Activated naive CD4-positive, alpha-beta T cell treated with anti-CD3 and anti-CD28 coated beads, Interleukin-2, amount 50 U/mL, for 24 hours (primary cell): ENCODE results near the gene DHRSX.
"Not testable (repeated sequence)": the region's sequence is repeated elsewhere in the genome, so short reads cannot be mapped to it uniquely, and the experiment has no call there.

Source experiments
- H3K27ac Mint-ChIP-seq: one replicate; pipeline ENCODE4 v1.8.0; 2021; ENCODE audit warnings: mild to moderate bottlenecking, mixed read lengths
- H3K27me3 Mint-ChIP-seq: one replicate; pipeline ENCODE4 v1.8.0; 2021; ENCODE audit warnings: mixed read lengths
- H3K36me3 Mint-ChIP-seq: one replicate; pipeline ENCODE4 v1.8.0; 2021; ENCODE audit warnings: mixed read lengths
- H3K4me1 Mint-ChIP-seq: one replicate; pipeline ENCODE4 v1.8.0; 2021; ENCODE audit warnings: mixed read lengths
- H3K4me3 Mint-ChIP-seq: one replicate; pipeline ENCODE4 v1.8.0; 2021; ENCODE audit warnings: mild to moderate bottlenecking, mixed read lengths
- H3K9me3 Mint-ChIP-seq: one replicate; pipeline ENCODE4 v1.8.0; 2021; ENCODE audit warnings: mixed read lengths

DHRSX gene

GRCh38 chrX:2442694-2443093 is 58.1 kb downstream of the DHRSX start:
- Mint-ChIP-seq H3K9me3 (no peaks in the 10 kb centered on the region), H3K36me3 (peaks cover 18% of the 10 kb centered on the region), H3K4me1 (no peaks in the 10 kb centered on the region), H3K27ac (no peak overlapping the region), H3K4me3 (no peak overlapping the region), H3K27me3 (no peaks in the 10 kb centered on the region)

- Mint-ChIP-seq H3K27ac (no peak overlapping the region), H3K4me1 (no peaks in the 10 kb centered on the region), H3K27me3 (no peaks in the 10 kb centered on the region), H3K36me3 (peaks cover 21% of the 10 kb centered on the region), H3K9me3 (no peaks in the 10 kb centered on the region), H3K4me3 (no peak overlapping the region)
Measured at GRCh38 chrX:2441466-2441865, 59.3 kb downstream of the DHRSX start.

GRCh38 chrX:2439613-2440012 is 61.2 kb downstream of the DHRSX start:
- Mint-ChIP-seq H3K36me3 (peaks cover 26% of the 10 kb centered on the region), H3K4me1 (no peaks in the 10 kb centered on the region), H3K27me3 (no peaks in the 10 kb centered on the region), H3K9me3 (no peaks in the 10 kb centered on the region), H3K4me3 (no peak overlapping the region), H3K27ac (no peak overlapping the region)

GRCh38 chrX:2435465-2435864 is 65.3 kb downstream of the DHRSX start:
- H3K27me3 Mint-ChIP-seq = no peaks in the 10 kb centered on the region
- H3K4me3 Mint-ChIP-seq = no peak overlapping the region
- H3K4me1 Mint-ChIP-seq = no peaks in the 10 kb centered on the region
- no peaks in the 10 kb centered on the region for H3K9me3 Mint-ChIP-seq
- H3K27ac Mint-ChIP-seq = no peak overlapping the region
- H3K36me3 Mint-ChIP-seq = peaks cover 29% of the 10 kb centered on the region

DNA sequence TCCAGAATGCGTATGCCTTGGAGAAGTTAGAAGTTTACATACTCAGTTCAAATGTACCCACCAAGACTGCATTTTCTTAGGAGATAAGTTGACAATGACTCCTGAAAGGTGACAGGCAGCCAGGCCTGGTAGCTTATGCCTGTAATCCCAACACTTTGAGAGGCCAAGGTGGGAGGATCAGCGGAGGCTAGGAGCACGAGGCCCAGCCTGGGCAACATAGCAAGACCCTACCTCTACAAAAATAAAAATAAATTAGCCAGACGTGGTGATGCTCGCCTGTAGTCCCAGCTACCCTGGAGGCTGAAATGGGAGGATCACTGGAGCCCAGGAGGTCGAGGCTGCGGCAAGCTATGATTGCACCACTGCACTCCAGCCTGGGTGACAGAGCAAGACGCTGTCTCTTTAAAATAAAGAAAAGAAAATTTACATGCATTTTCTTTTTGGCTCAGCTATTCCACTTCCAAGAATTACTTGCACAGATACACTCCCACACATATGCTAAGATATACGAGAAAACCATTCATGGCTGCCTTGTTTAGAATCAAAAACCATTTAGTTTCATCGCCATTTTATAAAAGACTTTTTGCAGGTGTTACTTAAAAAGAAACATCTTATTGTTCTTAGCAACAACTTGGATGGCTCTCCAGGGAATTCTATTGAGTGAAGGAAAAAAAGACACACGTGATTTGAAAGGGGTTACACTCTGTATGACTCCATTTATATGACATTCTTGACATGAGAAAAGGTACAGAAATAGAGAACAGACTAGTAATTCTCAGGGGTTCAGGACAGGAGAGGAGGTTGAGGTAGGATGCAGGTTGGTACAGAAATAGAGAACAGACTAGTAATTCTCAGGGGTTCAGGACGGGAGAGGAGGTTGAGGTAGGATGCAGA is 66.3 kb downstream of the DHRSX start:
- no peak overlapping the region for H3K27ac Mint-ChIP-seq
- no peaks in the 10 kb centered on the region for H3K9me3 Mint-ChIP-seq
- H3K36me3 Mint-ChIP-seq = peaks cover 27% of the 10 kb centered on the region
- no peak overlapping the region for H3K4me3 Mint-ChIP-seq
- no peaks in the 10 kb centered on the region for H3K4me1 Mint-ChIP-seq
- H3K27me3 Mint-ChIP-seq = no peaks in the 10 kb centered on the region

GRCh38 chrX:2432298-2432863 is 68.4 kb downstream of the DHRSX start:
- Mint-ChIP-seq H3K9me3 (no peaks in the 10 kb centered on the region), H3K4me3 (no peak overlapping the region), H3K27ac (no peak overlapping the region), H3K4me1 (no peaks in the 10 kb centered on the region), H3K36me3 (peaks cover 30% of the 10 kb centered on the region), H3K27me3 (no peaks in the 10 kb centered on the region)

DNA sequence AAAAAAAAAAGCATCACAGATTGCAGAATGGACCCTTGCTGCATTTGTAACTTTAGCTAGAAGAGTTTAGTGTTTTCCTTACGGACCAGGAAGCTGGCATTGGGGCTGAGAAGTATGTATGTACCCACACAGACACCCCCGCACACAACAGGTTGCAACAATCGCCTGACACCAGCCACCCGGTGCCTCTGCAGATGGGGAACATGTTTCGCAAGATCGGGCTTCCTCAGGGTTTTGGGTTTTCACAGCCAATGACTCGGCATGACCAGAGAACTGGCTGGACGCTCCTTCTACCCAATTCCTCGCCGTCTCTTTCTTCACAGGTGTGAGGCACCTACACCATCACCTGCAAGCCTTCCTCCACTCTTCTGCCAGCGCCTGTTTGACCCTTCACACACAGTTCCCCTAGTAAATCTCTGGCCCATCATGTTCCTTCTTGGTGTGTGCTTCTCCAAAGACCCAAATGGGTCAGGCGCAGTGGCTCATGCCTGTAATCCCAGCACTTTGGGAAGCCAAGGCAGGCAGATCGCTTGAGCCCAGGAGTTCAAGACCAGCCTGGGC is 70.4 kb downstream of the DHRSX start:
- no peaks in the 10 kb centered on the region for H3K9me3 Mint-ChIP-seq
- H3K27ac Mint-ChIP-seq = no peak overlapping the region
- no peaks in the 10 kb centered on the region for H3K27me3 Mint-ChIP-seq
- H3K36me3 Mint-ChIP-seq = peaks cover 40% of the 10 kb centered on the region
- H3K4me1 Mint-ChIP-seq = no peaks in the 10 kb centered on the region
- H3K4me3 Mint-ChIP-seq = no peak overlapping the region

GRCh38 chrX:2427737-2428136 is 73.0 kb downstream of the DHRSX start:
- Mint-ChIP-seq H3K4me3 (no peak overlapping the region), H3K9me3 (no peaks in the 10 kb centered on the region), H3K4me1 (no peaks in the 10 kb centered on the region), H3K27ac (no peak overlapping the region), H3K27me3 (no peaks in the 10 kb centered on the region), H3K36me3 (peaks cover 43% of the 10 kb centered on the region)

DNA sequence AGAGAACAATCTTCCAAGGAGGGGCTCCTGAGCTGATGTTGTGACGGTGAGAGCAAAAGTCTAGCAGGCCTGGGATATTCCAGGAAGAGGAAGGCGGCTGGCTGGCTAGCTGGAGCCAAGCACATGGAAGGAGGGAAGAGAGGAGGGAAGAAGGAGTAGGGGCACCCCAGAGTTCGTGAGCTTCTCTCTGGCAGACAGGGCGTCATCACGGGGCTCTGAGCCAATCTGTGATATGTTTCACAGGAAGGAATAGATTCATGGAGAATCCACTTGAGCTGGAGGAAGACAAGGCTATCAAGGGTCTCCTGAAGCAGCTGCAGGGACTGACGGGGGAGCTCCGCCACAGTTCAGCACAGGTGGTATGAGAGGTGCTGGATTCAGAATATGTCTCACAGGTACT is 73.6 kb downstream of the DHRSX start:
- Mint-ChIP-seq H3K9me3 (no peaks in the 10 kb centered on the region), H3K36me3 (peaks cover 40% of the 10 kb centered on the region), H3K4me3 (no peak overlapping the region), H3K27me3 (no peaks in the 10 kb centered on the region), H3K27ac (no peak overlapping the region), H3K4me1 (no peaks in the 10 kb centered on the region)

GRCh38 chrX:2426289-2426882 is 74.4 kb downstream of the DHRSX start:
- H3K9me3 Mint-ChIP-seq = peaks cover 4% of the 10 kb centered on the region
- no peaks in the 10 kb centered on the region for H3K27me3 Mint-ChIP-seq
- H3K4me1 Mint-ChIP-seq = no peaks in the 10 kb centered on the region
- no peak overlapping the region for H3K27ac Mint-ChIP-seq
- peaks cover 44% of the 10 kb centered on the region for H3K36me3 Mint-ChIP-seq
- no peak overlapping the region for H3K4me3 Mint-ChIP-seq

GRCh38 chrX:2425286-2426071 is 75.3 kb downstream of the DHRSX start:
- no peak overlapping the region for H3K27ac Mint-ChIP-seq
- H3K27me3 Mint-ChIP-seq = no peaks in the 10 kb centered on the region
- H3K36me3 Mint-ChIP-seq = peaks cover 50% of the 10 kb centered on the region

GRCh38 chrX:2424317-2424716 is 76.5 kb downstream of the DHRSX start:
- no peaks in the 10 kb centered on the region for H3K4me1 Mint-ChIP-seq
- peaks cover 46% of the 10 kb centered on the region for H3K36me3 Mint-ChIP-seq
- no peaks in the 10 kb centered on the region for H3K27me3 Mint-ChIP-seq
- no peak overlapping the region for H3K27ac Mint-ChIP-seq
- H3K9me3 Mint-ChIP-seq = peaks cover 4% of the 10 kb centered on the region
- no peak overlapping the region for H3K4me3 Mint-ChIP-seq

More at GRCh38 chrX:2425286-2426071, 75.3 kb downstream of the DHRSX start:
- Mint-ChIP-seq H3K4me3 (no peak overlapping the region), H3K4me1 (no peaks in the 10 kb centered on the region), H3K9me3 (peaks cover 4% of the 10 kb centered on the region)

GRCh38 chrX:2423899-2424298 is 76.9 kb downstream of the DHRSX start:
- Mint-ChIP-seq H3K4me1 (no peaks in the 10 kb centered on the region), H3K9me3 (peaks cover 4% of the 10 kb centered on the region), H3K36me3 (peaks cover 46% of the 10 kb centered on the region), H3K27ac (no peak overlapping the region), H3K4me3 (no peak overlapping the region), H3K27me3 (no peaks in the 10 kb centered on the region)

DNA sequence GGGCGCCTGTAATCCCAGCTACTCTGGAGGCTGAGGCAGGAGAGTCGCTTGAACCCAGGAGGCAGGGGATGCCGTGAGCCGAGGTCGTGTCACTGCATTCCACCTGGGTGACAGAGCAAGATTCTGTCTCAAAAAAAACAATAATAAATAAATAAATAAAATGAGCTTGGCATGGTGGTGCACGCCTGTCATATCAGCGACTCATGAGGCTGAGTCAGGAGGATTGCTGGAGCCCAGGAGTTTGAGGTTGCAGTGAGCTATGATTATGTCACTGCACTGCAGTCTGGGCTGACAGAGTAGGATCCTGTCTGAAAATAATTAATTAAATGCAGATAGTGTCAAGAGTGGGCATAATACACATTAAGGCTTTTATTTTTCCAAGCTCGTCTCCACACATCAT is 77.5 kb downstream of the DHRSX start:
- H3K9me3 Mint-ChIP-seq = peaks cover 4% of the 10 kb centered on the region
- no peaks in the 10 kb centered on the region for H3K27me3 Mint-ChIP-seq
- no peak overlapping the region for H3K4me3 Mint-ChIP-seq
- no peaks in the 10 kb centered on the region for H3K4me1 Mint-ChIP-seq
- no peak overlapping the region for H3K27ac Mint-ChIP-seq
- H3K36me3 Mint-ChIP-seq = peaks cover 46% of the 10 kb centered on the region

DNA sequence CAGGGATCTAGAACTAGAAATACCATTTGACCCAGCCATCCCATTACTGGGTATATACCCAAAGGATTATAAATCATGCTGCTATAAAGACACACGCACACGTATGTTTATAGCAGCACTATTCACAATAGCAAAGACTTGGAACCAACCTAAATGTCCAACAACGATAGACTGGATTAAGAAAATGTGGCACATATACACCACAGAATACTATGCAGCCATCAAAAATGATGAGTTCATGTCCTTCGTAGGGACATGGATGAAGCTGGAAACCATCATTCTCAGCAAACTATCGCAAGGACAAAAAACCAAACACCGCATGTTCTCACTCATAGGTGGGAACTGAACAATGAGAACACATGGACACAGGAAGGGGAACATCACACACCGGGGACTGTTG is 81.4 kb downstream of the DHRSX start:
- H3K9me3 Mint-ChIP-seq, H3K27ac Mint-ChIP-seq, H3K4me3 Mint-ChIP-seq, H3K27me3 Mint-ChIP-seq, H3K4me1 Mint-ChIP-seq: not testable (repeated sequence)
- H3K36me3 Mint-ChIP-seq = peaks cover 26% of the 10 kb centered on the region
